SK-N-SH (cell line): Measurements from ENCODE around the gene PNPLA1. TPM values are rescaled to one million over a fixed set of nuclear protein-coding genes. Genes with fewer than 3 reads are reported as not detected.

ENCODE experiments used
- CTCF ChIA-PET: fragments of 300-600, 350-600 bp; formaldehyde crosslinking; extraction: SDS; loops from one replicate; lab custom pipeline; 2021; lab: Yijun Ruan, JAX
- POLR2A ChIA-PET: fragments of 350-600 bp; sonication (Branson Sonifier 250); formaldehyde crosslinking; extraction: SDS; loops from one replicate; lab custom pipeline; 2020; ENCODE audit warnings: antibody characterized with exemption, inconsistent platforms; lab: Yijun Ruan, JAX
- DNase-seq: peaks from one replicate; pipeline ENCODE4 v3.0.0; 2012
- H2AFZ ChIP-seq: fragments of 200-600 bp; sonication (generic); 2 replicates; pipeline ENCODE4 v1.8.1; 2016; ENCODE audit warnings: antibody characterized with exemption, mild to moderate bottlenecking, low read depth
- H3F3A ChIP-seq: fragments of 200-600 bp; sonication (generic); replicated peaks from 2 replicates; pipeline ENCODE3; 2016; ENCODE audit warnings: antibody characterized with exemption, mild to moderate bottlenecking; ENCODE audit not compliant: insufficient read depth
- H3K27ac ChIP-seq, 2 experiments: fragments of 200-500 bp in 1 of 2; fragments of 200-600 bp in 1 of 2; sonication (Bioruptor generic) in 1 of 2; sonication (generic), shearing (Covaris generic) in 1 of 2; 2 replicates each; pipeline versions ENCODE4 v1.5.1 to v1.6.1; 2014 to 2016; ENCODE audit warnings: low read depth in 2 of 2, inconsistent platforms in 1 of 2, low read length in 1 of 2, mild to moderate bottlenecking in 1 of 2, mixed read lengths in 1 of 2
- H3K27me3 ChIP-seq: fragments of 200-600 bp; sonication (generic), shearing (Covaris generic); 2 replicates; pipeline ENCODE4 v1.6.1; 2016; ENCODE audit warnings: mixed run types; ENCODE audit not compliant: insufficient read depth
- H3K36me3 ChIP-seq, 2 experiments: fragments of 200-500 bp in 1 of 2; fragments of 200-600 bp in 1 of 2; sonication (Bioruptor generic) in 1 of 2; sonication (generic) in 1 of 2; replicated peaks in 1 of 2; 2 replicates each; pipeline versions ENCODE3 to v1.5.1; 2014 to 2016; ENCODE audit warnings: low read length in 1 of 2, mild to moderate bottlenecking in 1 of 2; ENCODE audit not compliant: insufficient read depth in 2 of 2, control insufficient read depth in 1 of 2
- H3K4me1 ChIP-seq, 2 experiments: fragments of 200-500 bp in 1 of 2; fragments of 200-600 bp in 1 of 2; sonication (Bioruptor generic) in 1 of 2; sonication (generic), shearing (Covaris generic) in 1 of 2; 2 replicates each; pipeline versions ENCODE4 v1.5.1 to v1.6.1; 2014 to 2016; ENCODE audit warnings: low read depth in 1 of 2, low read length in 1 of 2, mixed run types in 1 of 2; ENCODE audit not compliant: insufficient read depth in 2 of 2, control insufficient read depth in 1 of 2
- H3K4me2 ChIP-seq: fragments of 200-600 bp; sonication (generic), shearing (Covaris generic); 2 replicates; pipeline ENCODE4 v1.6.1; 2017; ENCODE audit warnings: mixed run types
- H3K4me3 ChIP-seq, 2 experiments: fragments of 200-500 bp in 1 of 2; fragments of 200-600 bp in 1 of 2; sonication (Bioruptor generic) in 1 of 2; sonication (generic), shearing (Covaris generic) in 1 of 2; 2 replicates each; pipeline versions ENCODE4 v1.5.1 to v1.8.1; 2014 to 2016; ENCODE audit warnings: low read depth in 2 of 2, inconsistent platforms in 1 of 2, low read length in 1 of 2, mild to moderate bottlenecking in 1 of 2, mixed read lengths in 1 of 2, moderate library complexity in 1 of 2
- H3K79me2 ChIP-seq: fragments of 200-600 bp; sonication (generic); 2 replicates; pipeline ENCODE4 v1.8.1; 2017; ENCODE audit warnings: mild to moderate bottlenecking; ENCODE audit not compliant: insufficient read depth
- H3K9ac ChIP-seq: fragments of 200-600 bp; sonication (generic); 2 replicates; pipeline ENCODE4 v1.6.1; 2017; ENCODE audit warnings: mixed run types
- H3K9me2 ChIP-seq: fragments of 200-600 bp; sonication (generic); 2 replicates; pipeline ENCODE4 v1.6.1; 2017; ENCODE audit warnings: mixed run types
- H3K9me3 ChIP-seq: fragments of 200-600 bp; sonication (generic); 2 replicates; pipeline ENCODE4 v1.6.1; 2017; ENCODE audit warnings: mixed run types, mild to moderate bottlenecking, moderate library complexity
- H4K20me1 ChIP-seq: fragments of 200-600 bp; sonication (generic); 2 replicates; pipeline ENCODE4 v1.6.1; 2017; ENCODE audit warnings: mild to moderate bottlenecking, mixed run types; ENCODE audit not compliant: insufficient read depth
- CHD2 ChIP-seq: fragments of 150-350 bp; IDR thresholded peaks from 2 replicates; pipeline ENCODE4 v1.6.1; 2018; ENCODE audit warnings: low read length; ENCODE audit not compliant: partially characterized antibody
- EP300 ChIP-seq, 2 experiments: IDR thresholded peaks; 2 replicates each; pipeline versions ENCODE4 v1.4.0 to v1.6.1; 2012; ENCODE audit warnings: borderline replicate concordance in 1 of 2, low read depth in 1 of 2, low read length in 1 of 2
- FOXJ3 ChIP-seq: sonication (generic); formaldehyde crosslinking; IDR thresholded peaks from 2 replicates; pipeline ENCODE4 v1.5.1; 2020; ENCODE audit warnings: mild to moderate bottlenecking, missing genetic modification reagents
- FOXM1 ChIP-seq: IDR thresholded peaks from 2 replicates; pipeline ENCODE4 v1.4.0; 2012; ENCODE audit warnings: low read depth, mild to moderate bottlenecking
- GABPA ChIP-seq: IDR thresholded peaks from 2 replicates; pipeline ENCODE4 v1.4.0; 2012; ENCODE audit warnings: low read depth, mild to moderate bottlenecking
- GATA2 ChIP-seq: sonication (generic); formaldehyde crosslinking; IDR thresholded peaks from 2 replicates; pipeline ENCODE4 v1.5.0; 2020; ENCODE audit warnings: mild to moderate bottlenecking, missing genetic modification reagents
- IRF3 ChIP-seq: fragments of 150-350 bp; IDR thresholded peaks from 2 replicates; pipeline ENCODE4 v1.6.1; 2016; ENCODE audit warnings: mild to moderate bottlenecking, low read depth, low read length
- MEF2A ChIP-seq: IDR thresholded peaks from 2 replicates; pipeline ENCODE4 v1.4.0; 2012; ENCODE audit warnings: low read depth, borderline replicate concordance
- MXI1 ChIP-seq: IDR thresholded peaks from 2 replicates; pipeline ENCODE4 v1.6.1; 2012; ENCODE audit warnings: mild to moderate bottlenecking, low read depth, low read length, improper control_type of control experiment
- NFIC ChIP-seq: IDR thresholded peaks from 2 replicates; pipeline ENCODE4 v1.4.0; 2012; ENCODE audit warnings: borderline replicate concordance
- NRF1 ChIP-seq: IDR thresholded peaks from 2 replicates; pipeline ENCODE4 v1.6.1; 2012; ENCODE audit warnings: low read depth, mild to moderate bottlenecking, low read length
- PBX3 ChIP-seq: IDR thresholded peaks from 2 replicates; pipeline ENCODE4; 2012
- POLR2AphosphoS5 ChIP-seq: IDR thresholded peaks from 2 replicates; pipeline ENCODE4 v1.6.1; 2012; ENCODE audit warnings: low read depth, low read length
- RAD21 ChIP-seq: IDR thresholded peaks from 2 replicates; pipeline ENCODE4 v1.6.1; 2012; ENCODE audit warnings: mild to moderate bottlenecking, low read length
- RFX5 ChIP-seq: IDR thresholded peaks from 2 replicates; pipeline ENCODE4 v1.6.1; 2012; ENCODE audit warnings: mild to moderate bottlenecking, improper control_type of control experiment, low read length
- RXRA ChIP-seq: IDR thresholded peaks from 2 replicates; pipeline ENCODE4 v1.4.0; 2012; ENCODE audit warnings: low read depth, mild to moderate bottlenecking, borderline replicate concordance
- SIN3A ChIP-seq: IDR thresholded peaks from 2 replicates; pipeline ENCODE4 v1.6.1; 2012; ENCODE audit warnings: low read depth, mild to moderate bottlenecking, low read length, moderate library complexity, borderline replicate concordance
- TAF1 ChIP-seq: IDR thresholded peaks from 2 replicates; pipeline ENCODE4 v1.6.1; 2012; ENCODE audit warnings: low read depth, mild to moderate bottlenecking, low read length, moderate library complexity, borderline replicate concordance
- TCF12 ChIP-seq: IDR thresholded peaks from 2 replicates; pipeline ENCODE4 v1.4.0; 2012
- YY1 ChIP-seq: IDR thresholded peaks from 2 replicates; pipeline ENCODE4 v1.4.0; 2012; ENCODE audit warnings: low read depth, mild to moderate bottlenecking
- WGBS: methylation state at CpG from one replicate; pipeline ENCODE4 v1.1.6; 2017; ENCODE audit warnings: low lambda C conversion rate; 5-methylcytosine and 5-hydroxymethylcytosine counted together
- polyA plus RNA-seq, 3 experiments: library from polyadenylated mRNA; depleted of rRNA; stranded (reverse); fragments of >200 nt; gene quantifications; 2 replicates each; pipeline ENCODE4 v1.2.3, GENCODE V29; 2012
- TF ChIP-seq, protein P1 (sequence below): IDR thresholded peaks from 2 replicates; pipeline ENCODE4 v1.4.0; 2012; ENCODE audit warnings: low read depth, borderline replicate concordance
- TF ChIP-seq, protein P2 (sequence below): IDR thresholded peaks from 2 replicates; pipeline ENCODE4 v1.4.0; 2012; ENCODE audit warnings: low read depth, borderline replicate concordance

The PNPLA1 gene
- polyA plus RNA-seq, 1 of the 3 experiments (the other 2 are of a cell fraction) = not detected

GRCh38 chr6:36245572-36246061, 24.2 kb upstream of the PNPLA1 start:
- H3K4me2 ChIP-seq = no peak overlapping the region
- no peaks in the 10 kb centered on the region for H3K9me3 ChIP-seq
- TF ChIP-seq RAD21 (peak; percentile 33; the same call in 1 of the 2 replicates), NRF1 (no peak)
- TF ChIP-seq, all 33 proteins: peak for 1
- DNase-seq = peak; percentile 65
- Histone ChIP-seq H3K9ac (no peak overlapping the region), H3K4me3 (no peak overlapping the region), H3K4me1 (peaks cover 0 to 18% of the 10 kb centered on the region in 2 experiments; a peak in 1 of 4 replicates), H2AFZ (no peak overlapping the region), H4K20me1 (no peaks in the 10 kb centered on the region), H3K9me2 (no peaks in the 10 kb centered on the region), H3K27me3 (no peaks in the 10 kb centered on the region), H3K36me3 (no peaks in the 10 kb centered on the region), H3F3A (no peaks in the 10 kb centered on the region), H3K27ac (peak overlapping the region in 1 of 2 experiments; percentile 66; a peak in 1 of 4 replicates), H3K79me2 (no peaks in the 10 kb centered on the region)
- ChIA-PET POLR2A (no interaction called here), CTCF (interaction anchor here (0.6 to 3.4 kb wide), 13 partner anchors 9 to 218 kb away, joined by 3 to 18 read pairs (median 4); partner anchors contain the start of gene MAPK14)
- 73% methylated on average over 8 of the region's 8 CpGs for WGBS

DNA sequence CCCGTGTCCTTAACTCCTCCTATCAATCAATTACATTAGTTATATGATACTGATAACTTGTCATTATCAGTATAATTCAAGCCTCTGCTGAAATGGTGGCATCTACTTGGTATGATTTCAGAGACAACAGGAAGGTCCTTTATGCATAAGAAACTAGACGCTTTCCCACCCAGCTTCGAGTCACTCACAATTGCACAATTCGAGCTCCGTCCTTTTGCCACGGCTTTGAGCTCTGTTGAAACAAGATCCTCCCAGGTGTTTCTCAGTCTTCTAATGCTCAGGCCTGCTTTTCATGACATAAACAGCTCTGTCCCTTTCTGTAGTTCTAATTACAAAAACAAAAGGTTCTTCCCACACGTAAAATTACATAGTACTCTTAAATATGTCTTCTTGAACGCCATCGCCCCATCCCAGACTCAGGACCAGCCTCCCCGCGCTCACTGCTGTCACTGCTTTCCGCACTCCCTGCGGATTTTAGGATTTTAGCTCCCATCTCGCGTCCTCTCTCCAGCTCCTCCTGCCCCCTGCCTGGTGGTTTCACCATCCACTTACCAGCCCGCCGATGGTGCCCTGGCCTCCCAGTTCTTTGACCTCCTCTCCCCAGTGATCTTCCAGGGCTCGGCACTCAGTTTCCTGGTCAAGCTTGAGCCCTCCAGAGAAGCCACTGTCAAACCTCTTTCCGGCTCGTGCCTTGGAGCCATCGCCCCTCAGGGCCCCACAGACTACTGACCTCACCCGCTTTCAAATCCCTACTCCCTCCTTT, 23.2 kb upstream of the PNPLA1 start:
- Histone ChIP-seq H3K4me1 (peaks cover 0 to 18% of the 10 kb centered on the region in 2 experiments; a peak in 1 of 4 replicates), H3K36me3 (no peaks in the 10 kb centered on the region), H3F3A (no peaks in the 10 kb centered on the region), H3K27ac (no peak overlapping the region), H3K9me2 (no peaks in the 10 kb centered on the region), H3K4me2 (no peak overlapping the region), H3K79me2 (no peaks in the 10 kb centered on the region), H3K4me3 (no peak overlapping the region), H3K27me3 (no peaks in the 10 kb centered on the region), H3K9me3 (no peaks in the 10 kb centered on the region), H2AFZ (no peak overlapping the region), H3K9ac (no peak overlapping the region), H4K20me1 (no peaks in the 10 kb centered on the region)
- WGBS = 93% methylated on average over 22 of the region's 22 CpGs
- POLR2A ChIA-PET = no interaction called here
- DNase-seq = no peak
- CTCF ChIA-PET = interaction anchor here (1.7 to 3.4 kb wide), 2 partner anchors 22 to 38 kb away, joined by 4 to 18 read pairs; no protein-coding TSS in a partner anchor
- TF ChIP-seq IRF3 (no peak), MEF2A (no peak), SIN3A (no peak), RFX5 (no peak), TCF12 (no peak), YY1 (no peak), NFIC (no peak), PBX3 (no peak), FOXM1 (no peak), GATA2 (no peak), TAF1 (no peak), EP300 (IDR thresholded peaks at IDR 0.05; ENCODE audit: borderline replicate concordance in 1 of 2, low read depth in 1 of 2, low read length in 1 of 2) (no peak), RXRA (no peak), CHD2 (no peak), GABPA (no peak), FOXJ3 (CRISPR knock-in tag) (no peak), MXI1 (no peak), POLR2AphosphoS5 (no peak)
- TF ChIP-seq, protein P1, sequence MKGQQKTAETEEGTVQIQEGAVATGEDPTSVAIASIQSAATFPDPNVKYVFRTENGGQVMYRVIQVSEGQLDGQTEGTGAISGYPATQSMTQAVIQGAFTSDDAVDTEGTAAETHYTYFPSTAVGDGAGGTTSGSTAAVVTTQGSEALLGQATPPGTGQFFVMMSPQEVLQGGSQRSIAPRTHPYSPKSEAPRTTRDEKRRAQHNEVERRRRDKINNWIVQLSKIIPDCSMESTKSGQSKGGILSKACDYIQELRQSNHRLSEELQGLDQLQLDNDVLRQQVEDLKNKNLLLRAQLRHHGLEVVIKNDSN = no peak
- TF ChIP-seq, protein P2, sequence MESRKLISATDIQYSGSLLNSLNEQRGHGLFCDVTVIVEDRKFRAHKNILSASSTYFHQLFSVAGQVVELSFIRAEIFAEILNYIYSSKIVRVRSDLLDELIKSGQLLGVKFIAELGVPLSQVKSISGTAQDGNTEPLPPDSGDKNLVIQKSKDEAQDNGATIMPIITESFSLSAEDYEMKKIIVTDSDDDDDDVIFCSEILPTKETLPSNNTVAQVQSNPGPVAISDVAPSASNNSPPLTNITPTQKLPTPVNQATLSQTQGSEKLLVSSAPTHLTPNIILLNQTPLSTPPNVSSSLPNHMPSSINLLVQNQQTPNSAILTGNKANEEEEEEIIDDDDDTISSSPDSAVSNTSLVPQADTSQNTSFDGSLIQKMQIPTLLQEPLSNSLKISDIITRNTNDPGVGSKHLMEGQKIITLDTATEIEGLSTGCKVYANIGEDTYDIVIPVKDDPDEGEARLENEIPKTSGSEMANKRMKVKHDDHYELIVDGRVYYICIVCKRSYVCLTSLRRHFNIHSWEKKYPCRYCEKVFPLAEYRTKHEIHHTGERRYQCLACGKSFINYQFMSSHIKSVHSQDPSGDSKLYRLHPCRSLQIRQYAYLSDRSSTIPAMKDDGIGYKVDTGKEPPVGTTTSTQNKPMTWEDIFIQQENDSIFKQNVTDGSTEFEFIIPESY = no peak
